ENCODE data around the gene MIER2.
"Not testable (repeated sequence)": the region's sequence is repeated elsewhere in the genome, so short reads cannot be mapped to it uniquely, and the experiment has no call there.

Gene MIER2

GRCh38 chr19:362154-362553 lies 17.6 kb upstream of the MIER2 start:
- FAIRE-seq (no peak), DNase-seq (ENCODE audit: insufficient read length, low spot score) (no peak)
- no peak for TF ChIP-seq POLR2A (IDR thresholded peaks at IDR 0.05; ENCODE audit: low read depth, low read length)

DNA sequence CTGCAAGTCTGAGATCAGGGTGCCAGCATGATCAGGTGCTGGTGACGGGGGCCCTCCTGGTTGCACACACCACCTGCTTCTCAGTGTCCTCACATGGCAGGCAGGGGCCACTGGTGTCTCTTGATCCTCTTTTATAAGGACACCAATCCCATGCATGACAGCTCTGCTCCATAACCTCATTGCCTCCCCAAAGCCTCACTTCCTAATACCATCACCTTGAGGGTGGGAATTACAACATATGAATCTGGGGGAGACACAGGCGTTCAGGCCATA lies 15.0 kb upstream of the MIER2 start:
- DNase-seq (ENCODE audit: insufficient read length, low spot score) (no peak), FAIRE-seq (no peak)
- no peak for TF ChIP-seq POLR2A (IDR thresholded peaks at IDR 0.05; ENCODE audit: low read depth, low read length)

DNA sequence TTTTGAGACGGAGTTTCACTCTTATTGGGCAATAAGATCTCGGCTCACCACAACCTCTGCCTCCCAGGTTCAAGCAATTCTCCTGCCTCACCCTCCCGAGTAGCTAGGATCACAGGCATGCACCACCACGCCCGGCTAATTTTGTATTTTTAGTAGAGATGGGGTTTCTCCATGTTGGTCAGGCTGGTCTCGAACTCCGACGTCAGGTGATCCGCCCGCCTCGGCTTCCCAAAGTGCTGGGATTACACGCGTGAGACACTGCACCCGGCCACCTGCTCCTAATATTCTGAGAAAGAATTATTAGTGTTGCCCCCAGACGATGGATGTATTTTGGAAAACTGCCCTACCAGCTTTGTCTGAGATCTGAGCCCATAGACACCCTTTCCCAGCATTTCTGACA lies 10.9 kb upstream of the MIER2 start:
- DNase-seq (ENCODE audit: insufficient read length, low spot score); FAIRE-seq: not testable (repeated sequence)

DNA sequence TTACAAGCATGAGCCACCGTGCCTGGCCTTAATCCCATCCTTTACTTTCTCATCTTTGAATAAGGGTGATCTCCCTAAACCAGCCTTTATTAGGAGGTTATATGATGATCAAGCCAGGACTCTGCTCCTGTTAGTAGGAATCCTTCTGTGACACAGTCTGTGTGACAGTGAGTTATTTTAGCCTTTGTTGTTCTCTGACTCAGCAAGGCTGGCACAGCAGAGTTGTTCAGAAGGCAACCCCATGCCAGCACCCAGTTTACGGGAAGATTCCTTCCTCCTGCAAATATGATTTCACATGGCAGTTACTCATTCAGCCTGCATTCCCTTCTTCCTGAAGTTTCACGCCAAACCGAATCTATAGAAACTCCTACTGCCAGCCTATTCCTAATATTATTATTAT lies 10.5 kb upstream of the MIER2 start:
- peak; percentile 95 for DNase-seq (ENCODE audit: insufficient read length, low spot score)
- no peak for TF ChIP-seq POLR2A (IDR thresholded peaks at IDR 0.05; ENCODE audit: low read depth, low read length)
- FAIRE-seq, result peak; percentile 98

DNA sequence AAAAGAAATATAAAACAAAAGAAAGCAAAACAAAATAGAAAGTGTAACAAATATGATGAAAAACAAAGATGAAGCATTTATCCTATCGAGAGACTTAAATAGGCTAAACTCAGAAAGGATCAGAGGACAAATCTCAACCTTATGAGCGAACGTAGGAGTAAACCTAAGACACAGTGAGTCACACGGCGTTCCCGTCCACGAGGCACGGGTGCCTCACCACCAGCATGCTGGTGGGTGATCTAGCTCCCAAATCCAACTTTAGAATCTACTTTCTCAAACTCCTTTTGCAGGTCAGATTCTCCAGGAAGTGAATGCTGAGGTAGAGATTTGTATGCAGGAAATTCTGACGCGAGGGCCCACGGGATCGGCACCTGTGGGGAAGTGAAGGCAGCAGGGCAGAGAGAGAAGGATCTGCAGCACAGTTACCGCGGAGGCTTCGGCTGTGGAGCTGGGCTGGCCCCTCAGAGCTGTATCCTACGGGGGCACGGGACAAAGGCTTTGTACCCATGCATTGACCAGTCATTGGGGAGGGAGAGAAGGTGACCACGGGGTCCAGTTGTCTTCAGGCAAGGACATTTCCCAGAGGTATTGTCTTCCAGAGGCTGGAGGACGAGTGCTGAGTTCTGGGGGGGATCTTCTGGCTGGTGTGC lies 7.5 kb upstream of the MIER2 start:
- no peak for FAIRE-seq
- TF ChIP-seq POLR2A (IDR thresholded peaks at IDR 0.05; ENCODE audit: low read depth, low read length), result no peak

DNA sequence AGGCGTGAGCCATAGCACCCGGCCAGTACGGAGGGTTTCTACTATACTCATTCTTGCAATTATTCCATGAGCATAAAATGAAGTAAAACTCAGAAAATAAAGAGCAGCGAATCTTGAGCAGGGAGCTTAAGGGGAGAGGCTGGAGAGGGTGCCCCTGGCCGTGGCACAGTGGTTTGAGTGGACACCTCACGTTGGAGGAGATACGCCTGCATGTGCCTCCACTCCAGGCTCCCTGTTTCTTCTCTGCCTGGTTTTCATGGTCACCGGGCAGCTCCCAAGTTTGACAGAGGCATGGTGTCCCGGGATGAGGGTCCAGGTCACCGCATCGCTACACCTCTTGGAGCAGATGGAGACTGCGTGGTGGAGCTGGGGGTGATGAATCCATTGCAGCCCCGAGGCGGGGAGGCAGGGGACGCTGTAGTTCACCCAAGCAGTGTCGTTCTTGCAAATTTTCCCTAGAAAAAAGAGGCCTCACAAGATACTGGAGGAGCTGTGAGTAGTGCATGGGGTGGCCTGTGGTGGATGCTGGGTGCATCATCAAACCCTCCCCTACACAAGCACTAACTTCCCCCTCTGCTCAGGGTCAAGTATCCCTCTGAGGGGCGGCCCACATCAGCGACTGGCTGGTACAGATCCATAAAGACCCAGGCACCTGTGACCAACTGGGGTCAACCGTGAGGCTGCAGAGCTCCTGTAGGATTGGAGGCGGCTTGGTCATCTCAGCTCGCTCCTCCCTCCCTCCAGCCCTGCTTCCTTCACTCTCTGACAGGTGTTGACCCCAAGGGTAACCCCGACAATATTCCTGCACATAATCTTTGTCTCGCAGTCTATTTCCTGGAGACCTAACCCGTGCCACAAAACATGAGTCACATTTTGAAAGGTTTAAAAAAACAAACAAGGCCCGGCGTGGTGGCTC lies 3.6 kb upstream of the MIER2 start:
- TF ChIP-seq POLR2A (IDR thresholded peaks at IDR 0.05; ENCODE audit: low read depth, low read length), result no peak
- no peak for FAIRE-seq
- no peak for DNase-seq (ENCODE audit: insufficient read length, low spot score)

More for the DNA sequence above, 7.5 kb upstream of the MIER2 start:
- no peak for DNase-seq (ENCODE audit: insufficient read length, low spot score)

DNA sequence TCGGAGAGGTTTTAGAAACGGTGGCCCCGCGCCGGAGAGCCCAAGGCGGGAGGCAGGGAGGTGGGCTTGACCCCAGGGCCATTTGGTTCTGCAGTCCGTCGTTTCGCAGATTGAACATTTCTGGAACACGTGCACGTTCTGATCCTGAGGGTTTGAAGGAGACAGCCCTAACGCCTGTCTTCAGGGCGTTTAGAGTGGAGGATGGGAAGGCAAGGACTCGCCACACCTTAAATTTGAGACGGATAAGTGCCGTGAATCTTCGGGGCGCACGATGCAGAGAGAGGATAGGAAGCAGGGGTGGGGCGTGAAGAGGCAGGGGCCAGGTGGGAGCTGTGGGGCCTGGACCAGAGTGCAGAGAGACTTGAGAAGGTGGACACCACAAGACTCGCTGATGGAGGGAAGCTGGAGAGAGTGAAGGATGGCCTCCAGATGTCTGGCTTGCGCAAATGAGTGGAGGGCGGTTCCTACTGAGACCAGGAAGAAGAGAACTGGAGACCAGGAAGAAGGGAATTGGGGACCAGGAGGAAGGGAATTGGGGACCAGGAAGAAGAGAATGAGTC lies 804 bp upstream of the MIER2 start:
- DNase-seq (ENCODE audit: insufficient read length, low spot score) (no peak), FAIRE-seq (no peak)
- no peak for TF ChIP-seq POLR2A (IDR thresholded peaks at IDR 0.05; ENCODE audit: low read depth, low read length)

- no peak for FAIRE-seq
- no peak for TF ChIP-seq POLR2A (IDR thresholded peaks at IDR 0.05; ENCODE audit: low read depth, low read length)
- peak; percentile 70 for DNase-seq (ENCODE audit: insufficient read length, low spot score)
Observed at GRCh38 chr19:343941-344624, 513 bp downstream of the MIER2 start.

- no peak for TF ChIP-seq POLR2A (IDR thresholded peaks at IDR 0.05; ENCODE audit: low read depth, low read length)
- no peak for FAIRE-seq
- DNase-seq (ENCODE audit: insufficient read length, low spot score), result no peak
Observed at GRCh38 chr19:343451-343931, 1.1 kb downstream of the MIER2 start.

- FAIRE-seq (peak; percentile 20), DNase-seq (ENCODE audit: insufficient read length, low spot score) (peak; percentile 73)
- no peak for TF ChIP-seq POLR2A (IDR thresholded peaks at IDR 0.05; ENCODE audit: low read depth, low read length)
Observed at GRCh38 chr19:342801-343421, 1.7 kb downstream of the MIER2 start.

DNA sequence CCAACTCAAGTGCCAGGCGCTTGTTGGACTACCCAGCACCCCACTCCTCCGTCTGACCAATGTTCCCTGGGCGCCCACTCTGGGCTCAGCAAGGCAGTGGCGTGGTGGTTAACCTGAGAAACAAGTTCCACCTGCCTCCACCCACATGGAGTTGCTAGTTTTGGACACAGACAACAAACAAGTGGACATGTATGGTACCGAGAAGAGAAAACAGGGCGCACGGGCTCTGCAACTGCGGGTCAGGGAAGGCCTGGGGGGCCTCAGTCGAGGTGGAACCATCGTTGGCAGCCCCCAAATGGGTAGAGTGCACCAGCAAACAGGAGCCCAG lies 2.5 kb downstream of the MIER2 start:
- TF ChIP-seq POLR2A (IDR thresholded peaks at IDR 0.05; ENCODE audit: low read depth, low read length), result no peak
- DNase-seq (ENCODE audit: insufficient read length, low spot score), result no peak
- FAIRE-seq, result no peak

DNA sequence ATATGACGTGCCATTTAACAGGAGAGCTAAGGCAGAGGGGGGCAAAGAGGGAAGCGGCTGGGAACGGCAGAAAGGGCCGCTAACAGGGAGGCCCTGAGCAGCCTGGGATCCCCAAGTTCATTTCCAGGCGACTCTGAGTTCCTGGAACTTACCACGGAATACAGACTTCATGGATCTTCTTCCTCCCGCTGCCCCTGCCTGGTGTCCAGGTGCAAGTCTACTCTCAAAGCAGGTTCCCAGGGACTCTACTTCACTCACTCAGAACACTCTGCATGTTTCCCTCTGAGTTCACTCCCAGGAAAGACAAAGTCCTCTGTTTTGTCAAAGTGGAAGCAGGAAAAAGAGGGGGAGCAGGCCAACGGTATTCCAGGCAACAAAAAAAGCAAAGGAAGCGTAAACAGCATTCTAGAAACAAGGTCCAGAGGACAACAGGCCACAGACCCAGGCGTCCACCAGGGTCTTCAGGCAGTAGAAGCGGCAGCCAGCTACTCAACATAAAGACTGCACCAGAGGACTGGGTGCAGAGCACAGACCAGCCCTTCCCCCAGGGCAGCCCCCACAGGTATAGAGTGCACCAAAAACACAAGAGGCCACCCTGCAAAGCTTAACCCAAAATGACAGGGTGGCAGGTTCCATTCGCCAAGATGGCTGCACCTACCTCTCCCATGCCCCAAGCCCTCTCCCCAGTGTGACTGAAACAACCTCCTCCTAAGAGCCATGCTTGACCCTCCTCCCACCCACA lies 3.0 kb downstream of the MIER2 start:
- no peak for DNase-seq (ENCODE audit: insufficient read length, low spot score)
- TF ChIP-seq POLR2A (IDR thresholded peaks at IDR 0.05; ENCODE audit: low read depth, low read length), result no peak
- FAIRE-seq, result no peak

- no peak for TF ChIP-seq POLR2A (IDR thresholded peaks at IDR 0.05; ENCODE audit: low read depth, low read length)
- FAIRE-seq (no peak), DNase-seq (ENCODE audit: insufficient read length, low spot score) (no peak)
Observed at GRCh38 chr19:340620-341385, 3.8 kb downstream of the MIER2 start.
